Right ventricle myocardium inferior (tissue), 1 donor: ENCODE data around the gene CFAP58. TPM values are rescaled to one million over a fixed set of nuclear protein-coding genes. Genes with fewer than 3 reads are reported as not detected.
"Not testable (repeated sequence)": the region's sequence is repeated elsewhere in the genome, so short reads cannot be mapped to it uniquely, and the experiment has no call there.

Source experiments
- ATAC-seq: fragments of 200-7000 bp; cut with Tn5 transposase; one replicate; pipeline ENCODE4 v1.9.1; 2020; ENCODE audit warnings: mild to moderate bottlenecking, moderate library complexity
- DNase-seq: peaks from one replicate; pipeline ENCODE4 v3.0.0; 2021; ENCODE audit errors: missing footprints
- intact Hi-C: fragments of 100-400 bp; cut with DNase I; formaldehyde crosslinking; loops from one replicate; pipeline ENCODE4 v1.11.0; 2022
- total RNA-seq: library from RNA; stranded (reverse); fragmentation: NEBNext Ultra II Directional; extraction: Animal tissue kit (Norgen Biotek cat#: 25700); gene quantifications from one replicate; pipeline ENCODE4 v1.2.1, GENCODE V29; 2021
- donor health status: DM: no; HTN: yes; CAD: no; lungs with severe emphysema.

The CFAP58 gene
- total RNA-seq, 1 donor from 2014 or later = 1.1 TPM

- DNase-seq = no peak
- intact Hi-C loops = no loop called here
- ATAC-seq = no peak
Measured at GRCh38 chr10:104447906-104448305, 94.3 kb downstream of the CFAP58 start.

- DNase-seq (no peak), ATAC-seq (no peak)
- intact Hi-C loops = no loop called here
Measured at GRCh38 chr10:104449391-104449790, 95.8 kb downstream of the CFAP58 start.

- intact Hi-C loops = no loop called here
- DNase-seq (no peak), ATAC-seq (no peak)
Measured at GRCh38 chr10:104450490-104450889, 96.9 kb downstream of the CFAP58 start.

GRCh38 chr10:104450954-104451353 lies 97.3 kb downstream of the CFAP58 start:
- intact Hi-C loops = no loop called here
- no peak for ATAC-seq
- no peak for DNase-seq

- ATAC-seq = no peak
- no peak for DNase-seq
- intact Hi-C loops = no loop called here
Measured at GRCh38 chr10:104452977-104453376, 99.3 kb downstream of the CFAP58 start.

GRCh38 chr10:104456802-104457542 lies 103.3 kb downstream of the CFAP58 start:
- DNase-seq = no peak
- intact Hi-C loops = no loop called here
- no peak for ATAC-seq

GRCh38 chr10:104457543-104457828 lies 103.9 kb downstream of the CFAP58 start:
- ATAC-seq (no peak), DNase-seq (no peak)
- intact Hi-C loops = no loop called here

- intact Hi-C loops, DNase-seq, ATAC-seq: not testable (repeated sequence)
Measured at GRCh38 chr10:104465575-104465974, 111.9 kb downstream of the CFAP58 start.

GRCh38 chr10:104468818-104469217 lies 115.2 kb downstream of the CFAP58 start:
- DNase-seq, ATAC-seq, intact Hi-C loops: not testable (repeated sequence)

GRCh38 chr10:104472505-104472904 lies 118.9 kb downstream of the CFAP58 start:
- DNase-seq (no peak), ATAC-seq (no peak)
- intact Hi-C loops = no loop called here

GRCh38 chr10:104472957-104473745 lies 119.5 kb downstream of the CFAP58 start:
- no peak for DNase-seq
- no peak for ATAC-seq
- intact Hi-C loops = no loop called here

GRCh38 chr10:104478380-104478779 lies 124.7 kb downstream of the CFAP58 start:
- DNase-seq (no peak), ATAC-seq (no peak)
- intact Hi-C loops = no loop called here

- DNase-seq (no peak), ATAC-seq (no peak)
- intact Hi-C loops = no loop called here
Measured at GRCh38 chr10:104479906-104480593, 126.4 kb downstream of the CFAP58 start.

GRCh38 chr10:104480797-104481196 lies 127.2 kb downstream of the CFAP58 start:
- DNase-seq (no peak), ATAC-seq (no peak)
- intact Hi-C loops = no loop called here

- no peak for ATAC-seq
- no peak for DNase-seq
- intact Hi-C loops = no loop called here
Measured at GRCh38 chr10:104483582-104483981, 129.9 kb downstream of the CFAP58 start.

GRCh38 chr10:104485632-104486031 lies 132.0 kb downstream of the CFAP58 start:
- ATAC-seq (no peak), DNase-seq (no peak)
- intact Hi-C loops = no loop called here

- ATAC-seq (no peak), DNase-seq (no peak)
- intact Hi-C loops = no loop called here
Measured at GRCh38 chr10:104486803-104487202, 133.2 kb downstream of the CFAP58 start.

GRCh38 chr10:104487794-104488438 lies 134.3 kb downstream of the CFAP58 start:
- no peak for ATAC-seq
- no peak for DNase-seq
- intact Hi-C loops = no loop called here

- intact Hi-C loops = no loop called here
- DNase-seq (no peak), ATAC-seq (no peak)
Measured at GRCh38 chr10:104488439-104488832, 134.8 kb downstream of the CFAP58 start.
